Thymus (tissue), 11 donors: Measurements from ENCODE around the gene SPATA13. TPM values are rescaled to one million over a fixed set of nuclear protein-coding genes. Genes with fewer than 3 reads are reported as not detected.

Experiments
- DNase-seq, 9 donors: peaks; one replicate each; pipeline ENCODE4 v3.0.0-alpha.2; 2013; ENCODE audit warnings: low spot score in 9 of 9, low read depth in 6 of 9, missing footprints in 1 of 9
- H3K27ac ChIP-seq, 2 donors: one replicate each; pipeline ENCODE4 v1.5.1; 2013; ENCODE audit warnings: control low read depth in 1 of 2, low read depth in 1 of 2, low read length in 1 of 2, mild to moderate bottlenecking in 1 of 2, moderate library complexity in 1 of 2
- H3K27me3 ChIP-seq, 2 donors: one replicate each; pipeline ENCODE4 v1.5.1; 2013; ENCODE audit warnings: low read length in 1 of 2; ENCODE audit not compliant: control insufficient read depth in 2 of 2, insufficient read depth in 1 of 2
- H3K36me3 ChIP-seq, 2 donors: one replicate each; pipeline ENCODE4 v1.5.1; 2013; ENCODE audit warnings: low read length in 1 of 2, mild to moderate bottlenecking in 1 of 2, moderate library complexity in 1 of 2; ENCODE audit not compliant: control insufficient read depth in 2 of 2, insufficient read depth in 2 of 2
- H3K4me1 ChIP-seq, 2 donors: one replicate each; pipeline ENCODE4 v1.5.1; 2013; ENCODE audit warnings: low read length in 2 of 2; ENCODE audit not compliant: control insufficient read depth in 2 of 2, insufficient read depth in 2 of 2
- H3K4me3 ChIP-seq, 2 donors: one replicate each; pipeline ENCODE4 v1.5.1; 2013; ENCODE audit warnings: low read length in 2 of 2, control low read depth in 1 of 2, mild to moderate bottlenecking in 1 of 2
- H3K9me3 ChIP-seq, 2 donors: one replicate each; pipeline ENCODE4 v1.5.1; 2013; ENCODE audit warnings: low read length in 1 of 2, mild to moderate bottlenecking in 1 of 2; ENCODE audit not compliant: control insufficient read depth in 2 of 2, insufficient read depth in 1 of 2
- WGBS: extraction: QIAGEN DNeasy Blood & Tissue Kit; methylation state at CpG from one replicate; pipeline ENCODE4 v1.1.7; 2013; 5-methylcytosine and 5-hydroxymethylcytosine counted together
- polyA plus RNA-seq: library from polyadenylated mRNA; stranded (reverse); fragments of 200-250 nt; gene quantifications from one replicate; pipeline ENCODE4 v1.2.3, GENCODE V29; 2013
- total RNA-seq: library from RNA; stranded (reverse); fragments of 120-200 nt; gene quantifications from one replicate; pipeline ENCODE4 v1.2.4, GENCODE V29; 2013
- donor health status: healthy.

The SPATA13 gene
- total and polyA plus RNA-seq, 2 donors: 17.0 to 18.7 TPM

DNA sequence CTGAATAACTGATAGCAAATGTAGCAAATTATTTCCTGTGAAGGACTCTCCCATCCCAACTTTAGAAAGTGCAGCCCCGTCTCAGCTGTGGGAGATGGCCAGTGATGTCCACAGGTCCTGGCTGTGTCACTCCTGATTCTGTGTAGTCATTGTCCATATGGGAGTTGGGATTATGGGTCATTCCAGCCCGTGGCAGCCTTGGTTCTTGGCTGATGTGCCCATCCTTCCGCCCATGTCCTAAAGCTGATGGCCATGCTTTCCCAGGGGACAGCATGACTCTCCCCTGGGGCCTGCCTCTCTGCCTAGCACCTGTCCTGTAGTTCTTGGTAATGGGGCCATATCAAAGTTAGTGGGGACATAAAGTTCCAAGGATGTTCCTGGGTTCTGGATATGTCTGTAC is 104.9 kb downstream of the SPATA13 start:
- peaks cover 10 to 46% of the 10 kb centered on the region in 2 donors for H3K4me1 ChIP-seq
- no peaks in the 10 kb centered on the region for H3K9me3 ChIP-seq
- no peak for DNase-seq
- WGBS: 94% methylated on average over 3 of the region's 3 CpGs
- H3K27ac ChIP-seq: peak overlapping the region; percentile 75 to 92
- H3K36me3 ChIP-seq: no peaks in the 10 kb centered on the region
- no peaks in the 10 kb centered on the region for H3K27me3 ChIP-seq
- no peak overlapping the region for H3K4me3 ChIP-seq

- no peaks in the 10 kb centered on the region for H3K27me3 ChIP-seq
- H3K9me3 ChIP-seq: peaks cover 0 to 5% of the 10 kb centered on the region in 2 donors
- 4% methylated on average over 3 of the region's 3 CpGs for WGBS
- H3K4me3 ChIP-seq: peak overlapping the region; percentile 28 to 44
- DNase-seq: peak in 5 of 9 donors; percentile 50 to 87 (median 62)
- H3K36me3 ChIP-seq: no peaks in the 10 kb centered on the region
- H3K4me1 ChIP-seq: peaks cover 15 to 53% of the 10 kb centered on the region in 2 donors
- H3K27ac ChIP-seq: peak overlapping the region; percentile 87 to 91
These were observed 106.8 kb downstream of the SPATA13 start for GRCh38 chr13:24267274-24267673.

- H3K4me3 ChIP-seq: peak overlapping the region; percentile 28 to 44
- peak overlapping the region; percentile 75 to 91 for H3K27ac ChIP-seq
- 100% methylated on average over 2 of the region's 2 CpGs for WGBS
These were observed 107.3 kb downstream of the SPATA13 start for GRCh38 chr13:24267801-24268200.

DNA sequence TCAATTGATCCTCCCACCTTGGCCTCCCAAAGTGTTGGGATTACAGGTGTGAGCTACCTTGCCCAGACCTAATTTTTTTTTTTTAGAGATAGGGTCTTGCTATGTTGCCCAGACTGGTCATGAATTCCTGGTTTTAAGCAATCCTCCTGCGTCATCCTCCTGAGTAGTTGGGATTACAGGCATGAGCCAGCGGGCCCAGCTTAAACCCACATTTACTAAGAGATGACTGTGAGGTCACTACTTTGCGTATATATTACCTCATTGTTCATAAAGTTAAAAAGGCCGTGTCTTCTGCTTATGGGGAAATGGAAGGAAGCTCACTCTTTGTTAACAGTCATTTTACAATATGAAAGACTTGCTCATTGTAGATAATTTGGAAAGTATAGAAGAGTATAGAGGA is 109.3 kb downstream of the SPATA13 start:
- 92% methylated on average over 4 of the region's 4 CpGs for WGBS
- Histone ChIP-seq H3K9me3 (peaks cover 0 to 5% of the 10 kb centered on the region in 2 donors), H3K4me3 (no peak overlapping the region), H3K27ac (peak overlapping the region; percentile 20 to 92), H3K4me1 (peaks cover 32 to 59% of the 10 kb centered on the region in 2 donors), H3K27me3 (no peaks in the 10 kb centered on the region), H3K36me3 (no peaks in the 10 kb centered on the region)
- no peak for DNase-seq

More at GRCh38 chr13:24267801-24268200, 107.3 kb downstream of the SPATA13 start:
- Histone ChIP-seq H3K9me3 (peaks cover 0 to 5% of the 10 kb centered on the region in 2 donors), H3K4me1 (peaks cover 20 to 58% of the 10 kb centered on the region in 2 donors), H3K27me3 (no peaks in the 10 kb centered on the region), H3K36me3 (no peaks in the 10 kb centered on the region)
- DNase-seq: no peak

GRCh38 chr13:24270639-24271141 is 110.2 kb downstream of the SPATA13 start:
- WGBS: 0% methylated on average over 10 of the region's 10 CpGs
- Histone ChIP-seq H3K4me3 (peak overlapping the region; percentile 56 to 61), H3K27ac (peak overlapping the region; percentile 92 to 98), H3K27me3 (no peaks in the 10 kb centered on the region), H3K9me3 (peaks cover 0 to 5% of the 10 kb centered on the region in 2 donors), H3K4me1 (peaks cover 26 to 58% of the 10 kb centered on the region in 2 donors), H3K36me3 (no peaks in the 10 kb centered on the region)
- peak in 8 of 9 donors; percentile 55 to 88 (median 72) for DNase-seq

- H3K4me3 ChIP-seq: peak overlapping the region; percentile 56 to 61
- H3K36me3 ChIP-seq: no peaks in the 10 kb centered on the region
- H3K27ac ChIP-seq: peak overlapping the region; percentile 92 to 98
- no peaks in the 10 kb centered on the region for H3K27me3 ChIP-seq
- DNase-seq: peak in 1 of 9 donors; percentile 39
- 24% methylated on average over 1 of the region's 1 CpG for WGBS
- H3K9me3 ChIP-seq: peaks cover 0 to 5% of the 10 kb centered on the region in 2 donors
- H3K4me1 ChIP-seq: peaks cover 26 to 59% of the 10 kb centered on the region in 2 donors
These were observed 110.7 kb downstream of the SPATA13 start for GRCh38 chr13:24271231-24271600.

DNA sequence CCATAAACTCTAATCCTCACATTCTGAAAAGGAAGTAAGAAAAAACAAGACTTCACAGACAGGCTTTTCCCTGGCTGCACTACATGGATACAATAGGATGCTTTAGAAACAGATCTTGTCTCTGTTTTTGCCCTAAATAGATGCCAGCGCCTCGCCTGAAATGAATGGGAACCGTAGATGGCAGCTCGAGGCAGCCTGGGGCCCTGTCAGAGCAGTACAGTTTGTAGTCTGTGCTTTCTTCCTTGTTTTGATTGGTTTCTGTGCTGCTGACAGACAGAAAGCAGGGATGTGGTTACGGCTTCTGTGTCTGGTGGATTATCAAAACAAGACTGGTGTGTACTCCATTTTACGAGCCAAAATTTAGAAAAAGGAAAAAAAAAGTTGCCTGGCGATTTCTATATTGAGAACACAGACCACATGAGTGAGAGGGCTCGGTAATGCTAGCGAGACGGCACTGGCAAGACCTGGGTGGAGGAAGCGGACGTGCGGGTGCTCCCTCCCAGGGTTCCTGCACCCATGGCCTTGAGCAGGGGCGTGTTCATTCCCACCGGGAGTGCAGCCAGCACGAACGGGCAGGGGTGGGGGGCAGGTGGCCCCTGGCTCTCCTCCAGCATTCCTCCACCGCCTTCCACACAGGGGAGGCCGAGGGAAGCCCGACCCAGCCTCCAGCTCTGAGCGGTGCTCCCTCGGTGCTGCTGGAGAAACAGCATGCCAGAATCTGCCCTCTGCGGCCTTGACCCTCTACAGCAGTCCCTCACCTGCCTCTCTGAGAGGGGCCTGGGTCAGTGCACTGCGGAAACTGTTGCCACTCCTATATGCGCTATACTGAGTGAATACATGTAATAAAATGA is 111.3 kb downstream of the SPATA13 start:
- peak in 8 of 9 donors; percentile 59 to 91 (median 75) for DNase-seq
- peak overlapping the region; percentile 92 to 98 for H3K27ac ChIP-seq
- peak overlapping the region; percentile 56 to 61 for H3K4me3 ChIP-seq
- peaks cover 28 to 59% of the 10 kb centered on the region in 2 donors for H3K4me1 ChIP-seq
- no peaks in the 10 kb centered on the region for H3K27me3 ChIP-seq
- WGBS: 11% methylated on average over 25 of the region's 25 CpGs
- peaks cover 0 to 5% of the 10 kb centered on the region in 2 donors for H3K9me3 ChIP-seq
- no peaks in the 10 kb centered on the region for H3K36me3 ChIP-seq

DNA sequence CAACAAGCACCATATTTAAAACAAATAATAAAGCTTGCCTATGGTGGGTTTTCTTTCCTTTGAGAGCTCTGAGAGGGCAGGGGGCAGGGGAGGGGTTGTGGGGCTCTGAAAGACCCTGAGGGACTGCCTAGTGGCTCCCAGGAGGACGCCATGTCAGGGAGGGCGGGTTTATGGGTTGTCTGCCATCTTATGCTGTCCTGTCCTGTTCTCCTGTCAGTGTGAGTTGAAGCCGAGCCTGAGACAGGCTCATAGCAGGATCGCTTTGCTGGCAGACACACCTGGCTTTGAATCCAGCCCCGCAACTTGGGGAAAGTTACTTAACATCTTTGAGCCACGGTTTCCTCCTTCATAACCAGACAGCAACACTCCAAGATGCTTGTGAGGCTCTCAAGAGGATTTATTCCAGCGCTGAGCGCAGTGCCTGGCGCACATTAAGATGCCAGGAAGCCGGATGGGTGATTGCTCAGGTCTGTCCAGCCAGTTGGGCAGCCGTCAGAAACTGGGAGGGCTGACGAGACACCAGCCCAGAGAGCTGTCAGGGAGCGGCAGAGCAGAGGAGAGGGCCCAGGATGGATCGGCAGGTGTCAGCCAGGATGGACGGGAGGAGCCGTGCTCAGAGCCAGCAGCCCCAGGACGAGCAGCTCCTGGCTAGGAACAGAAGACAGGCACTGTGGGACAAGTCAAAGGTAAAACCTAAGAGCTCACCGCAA is 112.1 kb downstream of the SPATA13 start:
- Histone ChIP-seq H3K27ac (peak overlapping the region; percentile 92 to 98), H3K4me3 (peak overlapping the region; percentile 56 to 61), H3K4me1 (peaks cover 28 to 55% of the 10 kb centered on the region in 2 donors), H3K36me3 (no peaks in the 10 kb centered on the region), H3K9me3 (peaks cover 0 to 5% of the 10 kb centered on the region in 2 donors), H3K27me3 (no peaks in the 10 kb centered on the region)
- 83% methylated on average over 18 of the region's 18 CpGs for WGBS
- peak in 1 of 9 donors; percentile 41 for DNase-seq
